GM12872 (cell line): ENCODE results near the gene JOSD2.

ENCODE experiments used
- CTCF ChIP-seq: IDR thresholded peaks from 3 replicates; pipeline ENCODE4 v1.5.1; 2011; ENCODE audit warnings: low read depth, mild to moderate bottlenecking, low read length, moderate library complexity; ENCODE audit not compliant: insufficient read depth

JOSD2 gene

GRCh38 chr19:50488389-50489194 is 22.4 kb downstream of the JOSD2 start:
- TF ChIP-seq CTCF: no peak

GRCh38 chr19:50486823-50487515 is 24.0 kb downstream of the JOSD2 start:
- peak; percentile 66 for TF ChIP-seq CTCF

GRCh38 chr19:50485284-50485955 is 25.6 kb downstream of the JOSD2 start:
- no peak for TF ChIP-seq CTCF

GRCh38 chr19:50482916-50483315 is 28.1 kb downstream of the JOSD2 start:
- no peak for TF ChIP-seq CTCF

GRCh38 chr19:50482271-50482855 is 28.6 kb downstream of the JOSD2 start:
- no peak for TF ChIP-seq CTCF

- TF ChIP-seq CTCF: no peak
Observed at GRCh38 chr19:50481351-50482149, 29.4 kb downstream of the JOSD2 start.
